ENCODE data around the gene ASTN2.
"Not testable (repeated sequence)": the region's sequence is repeated elsewhere in the genome, so short reads cannot be mapped to it uniquely, and the experiment has no call there.

Gene ASTN2

DNA sequence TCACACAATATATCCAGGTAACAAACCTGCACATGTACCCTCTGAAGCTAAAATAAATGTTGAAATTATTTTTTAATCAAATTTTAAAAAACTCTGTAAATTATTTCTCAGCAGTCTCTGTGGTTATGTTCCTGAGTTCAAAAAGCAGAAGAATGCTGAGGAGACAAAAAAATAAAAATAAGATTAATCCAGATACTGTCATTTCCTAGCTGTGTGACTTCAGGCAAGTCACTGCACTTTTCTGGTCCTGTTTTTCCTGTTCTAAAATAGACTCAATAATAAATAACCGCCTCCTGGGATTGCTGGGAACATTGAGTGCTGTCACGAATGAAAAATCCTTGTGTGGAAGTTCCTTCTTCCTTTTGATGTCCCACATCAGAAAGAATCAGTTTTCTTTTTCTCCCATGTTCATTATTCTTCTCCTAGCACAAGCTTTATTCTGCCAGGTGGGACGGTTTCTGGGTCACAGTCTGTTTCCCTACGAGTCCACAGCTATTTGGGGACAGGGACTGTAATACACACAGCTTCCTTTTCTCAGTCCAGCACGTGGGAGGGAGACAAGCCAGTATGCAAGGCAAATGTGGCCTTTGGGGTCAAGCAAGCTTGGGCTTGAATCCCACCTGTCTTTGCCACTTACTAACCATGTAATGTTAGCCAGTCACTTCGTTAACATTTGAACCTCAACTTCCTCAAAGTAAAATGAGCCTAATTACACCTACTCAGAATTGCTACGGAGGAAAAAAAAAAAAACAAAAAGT lies 570.8 kb downstream of the ASTN2 start:
- no peak for DNase-seq
- Histone ChIP-seq H3K27ac (ENCODE audit: low read length) (no peak overlapping the region), H3K4me3 (ENCODE audit: low read length) (no peak overlapping the region), H4K20me1 (ENCODE audit: insufficient read depth, low read length) (no peaks in the 10 kb centered on the region), H3K9ac (ENCODE audit: low read length) (no peak overlapping the region), H2AFZ (ENCODE audit: low read length) (no peak overlapping the region), H3K4me2 (ENCODE audit: low read depth, low read length) (no peak overlapping the region), H3K9me3 (replicated peaks; ENCODE audit: insufficient read depth, low read length) (no peaks in the 10 kb centered on the region), H3K36me3 (replicated peaks; ENCODE audit: insufficient read depth, low read length) (no peaks in the 10 kb centered on the region), H3K79me2 (ENCODE audit: low read length) (no peaks in the 10 kb centered on the region), H3K9me2 (replicated peaks; ENCODE audit: insufficient read depth, low read length) (no peaks in the 10 kb centered on the region), H3F3A (ENCODE audit: insufficient read depth, low read length) (no peaks in the 10 kb centered on the region), H3K4me1 (ENCODE audit: low read length) (no peaks in the 10 kb centered on the region), H3K27me3 (replicated peaks; ENCODE audit: insufficient read depth, low read length) (no peaks in the 10 kb centered on the region)
- TF ChIP-seq EZH2 (optimal IDR thresholded peaks at IDR 0.05; ENCODE audit: low read depth, low read length) (no peak), EZH2phosphoT487 (IDR thresholded peaks at IDR 0.05; ENCODE audit: low read length) (no peak)
- TF ChIP-seq, protein P1, sequence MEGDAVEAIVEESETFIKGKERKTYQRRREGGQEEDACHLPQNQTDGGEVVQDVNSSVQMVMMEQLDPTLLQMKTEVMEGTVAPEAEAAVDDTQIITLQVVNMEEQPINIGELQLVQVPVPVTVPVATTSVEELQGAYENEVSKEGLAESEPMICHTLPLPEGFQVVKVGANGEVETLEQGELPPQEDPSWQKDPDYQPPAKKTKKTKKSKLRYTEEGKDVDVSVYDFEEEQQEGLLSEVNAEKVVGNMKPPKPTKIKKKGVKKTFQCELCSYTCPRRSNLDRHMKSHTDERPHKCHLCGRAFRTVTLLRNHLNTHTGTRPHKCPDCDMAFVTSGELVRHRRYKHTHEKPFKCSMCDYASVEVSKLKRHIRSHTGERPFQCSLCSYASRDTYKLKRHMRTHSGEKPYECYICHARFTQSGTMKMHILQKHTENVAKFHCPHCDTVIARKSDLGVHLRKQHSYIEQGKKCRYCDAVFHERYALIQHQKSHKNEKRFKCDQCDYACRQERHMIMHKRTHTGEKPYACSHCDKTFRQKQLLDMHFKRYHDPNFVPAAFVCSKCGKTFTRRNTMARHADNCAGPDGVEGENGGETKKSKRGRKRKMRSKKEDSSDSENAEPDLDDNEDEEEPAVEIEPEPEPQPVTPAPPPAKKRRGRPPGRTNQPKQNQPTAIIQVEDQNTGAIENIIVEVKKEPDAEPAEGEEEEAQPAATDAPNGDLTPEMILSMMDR (IDR thresholded peaks at IDR 0.05; ENCODE audit: low read length), result no peak

DNA sequence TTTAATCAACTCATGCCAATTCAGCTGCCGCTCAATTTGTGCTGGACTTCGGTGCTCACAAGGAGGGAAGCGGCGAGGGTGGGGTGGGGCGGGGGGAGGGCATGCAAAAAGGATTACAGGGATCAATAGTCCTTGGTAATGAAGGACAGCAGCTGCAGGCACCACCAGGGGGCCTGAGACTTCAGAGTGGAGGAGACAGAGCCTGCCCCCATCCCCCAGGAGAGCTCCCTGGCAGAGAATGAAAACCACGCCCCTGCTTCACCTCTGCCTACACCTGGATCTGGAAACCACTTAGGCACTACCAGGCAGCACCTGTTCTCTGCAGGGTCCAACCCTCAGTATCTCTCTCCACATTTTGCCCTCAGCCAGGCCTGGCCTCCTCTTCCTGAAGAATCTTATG lies 572.2 kb downstream of the ASTN2 start:
- Histone ChIP-seq H3K27me3 (replicated peaks; ENCODE audit: insufficient read depth, low read length) (no peaks in the 10 kb centered on the region), H3K9me2 (replicated peaks; ENCODE audit: insufficient read depth, low read length) (no peaks in the 10 kb centered on the region), H3K4me1 (ENCODE audit: low read length) (no peaks in the 10 kb centered on the region), H4K20me1 (ENCODE audit: insufficient read depth, low read length) (no peaks in the 10 kb centered on the region), H3K36me3 (replicated peaks; ENCODE audit: insufficient read depth, low read length) (no peaks in the 10 kb centered on the region), H3K79me2 (ENCODE audit: low read length) (no peaks in the 10 kb centered on the region), H3F3A (ENCODE audit: insufficient read depth, low read length) (no peaks in the 10 kb centered on the region), H2AFZ (ENCODE audit: low read length) (no peak overlapping the region), H3K9ac (ENCODE audit: low read length) (no peak overlapping the region), H3K9me3 (replicated peaks; ENCODE audit: insufficient read depth, low read length) (no peaks in the 10 kb centered on the region), H3K27ac (ENCODE audit: low read length) (no peak overlapping the region), H3K4me2 (ENCODE audit: low read depth, low read length) (no peak overlapping the region), H3K4me3 (ENCODE audit: low read length) (no peak overlapping the region)
- DNase-seq, result no peak
- TF ChIP-seq EZH2 (optimal IDR thresholded peaks at IDR 0.05; ENCODE audit: low read depth, low read length), result no peak
- TF ChIP-seq, protein P1 (IDR thresholded peaks at IDR 0.05; ENCODE audit: low read length), result no peak
- no peak for TF ChIP-seq EZH2phosphoT487 (IDR thresholded peaks at IDR 0.05; ENCODE audit: low read length)

DNA sequence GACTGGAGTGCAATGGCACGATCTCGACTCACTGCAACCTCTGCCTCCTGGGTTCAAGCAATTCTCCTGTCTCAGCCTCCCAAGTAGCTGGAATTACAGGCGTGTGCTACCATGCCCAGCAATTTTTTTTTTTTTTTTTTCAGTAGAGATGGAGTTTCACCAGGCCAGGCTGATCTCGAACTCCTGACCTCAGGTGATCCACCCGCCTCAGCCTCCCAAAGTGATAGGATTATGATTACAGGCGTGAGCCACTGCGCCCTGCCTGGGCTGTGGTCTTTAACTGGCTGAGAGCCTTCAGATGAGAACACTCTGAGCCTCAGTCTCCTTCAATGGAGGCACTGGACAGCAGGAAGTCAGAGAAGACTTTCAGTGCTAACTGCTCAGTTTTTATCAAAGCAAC lies 576.4 kb downstream of the ASTN2 start:
- H3K9me3 ChIP-seq (replicated peaks; ENCODE audit: insufficient read depth, low read length); H3F3A ChIP-seq (ENCODE audit: insufficient read depth, low read length); H3K27me3 ChIP-seq (replicated peaks; ENCODE audit: insufficient read depth, low read length); H3K9ac ChIP-seq (ENCODE audit: low read length); H3K4me3 ChIP-seq (ENCODE audit: low read length); H3K4me2 ChIP-seq (ENCODE audit: low read depth, low read length); H3K4me1 ChIP-seq (ENCODE audit: low read length); H2AFZ ChIP-seq (ENCODE audit: low read length); H3K36me3 ChIP-seq (replicated peaks; ENCODE audit: insufficient read depth, low read length); H3K79me2 ChIP-seq (ENCODE audit: low read length); H3K9me2 ChIP-seq (replicated peaks; ENCODE audit: insufficient read depth, low read length); DNase-seq; H4K20me1 ChIP-seq (ENCODE audit: insufficient read depth, low read length); H3K27ac ChIP-seq (ENCODE audit: low read length): not testable (repeated sequence)

Data from MM.1S (cell line).